Colon (tissue), 2 donors: Measurements from ENCODE around the gene RETREG3.
A peak's percentile ranks its signal among the peaks of the same experiment; 100 is the strongest.
"Not testable (repeated sequence)": the region's sequence is repeated elsewhere in the genome, so short reads cannot be mapped to it uniquely, and the experiment has no call there.

ENCODE experiments used
- FAIRE-seq: peaks from 2 replicates; lab custom pipeline; 2012; peaks lifted over from hg19 to GRCh38; lab: Jason Lieb, UNC
- donor health status: control.
- donor health status: control.

Gene RETREG3, protein sequence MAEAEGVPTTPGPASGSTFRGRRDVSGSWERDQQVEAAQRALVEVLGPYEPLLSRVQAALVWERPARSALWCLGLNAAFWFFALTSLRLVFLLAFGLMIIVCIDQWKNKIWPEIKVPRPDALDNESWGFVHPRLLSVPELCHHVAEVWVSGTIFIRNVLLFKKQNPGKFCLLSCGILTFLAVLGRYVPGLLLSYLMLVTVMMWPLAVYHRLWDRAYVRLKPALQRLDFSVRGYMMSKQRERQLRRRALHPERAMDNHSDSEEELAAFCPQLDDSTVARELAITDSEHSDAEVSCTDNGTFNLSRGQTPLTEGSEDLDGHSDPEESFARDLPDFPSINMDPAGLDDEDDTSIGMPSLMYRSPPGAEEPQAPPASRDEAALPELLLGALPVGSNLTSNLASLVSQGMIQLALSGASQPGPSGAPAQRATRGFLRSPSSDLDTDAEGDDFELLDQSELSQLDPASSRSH

DNA sequence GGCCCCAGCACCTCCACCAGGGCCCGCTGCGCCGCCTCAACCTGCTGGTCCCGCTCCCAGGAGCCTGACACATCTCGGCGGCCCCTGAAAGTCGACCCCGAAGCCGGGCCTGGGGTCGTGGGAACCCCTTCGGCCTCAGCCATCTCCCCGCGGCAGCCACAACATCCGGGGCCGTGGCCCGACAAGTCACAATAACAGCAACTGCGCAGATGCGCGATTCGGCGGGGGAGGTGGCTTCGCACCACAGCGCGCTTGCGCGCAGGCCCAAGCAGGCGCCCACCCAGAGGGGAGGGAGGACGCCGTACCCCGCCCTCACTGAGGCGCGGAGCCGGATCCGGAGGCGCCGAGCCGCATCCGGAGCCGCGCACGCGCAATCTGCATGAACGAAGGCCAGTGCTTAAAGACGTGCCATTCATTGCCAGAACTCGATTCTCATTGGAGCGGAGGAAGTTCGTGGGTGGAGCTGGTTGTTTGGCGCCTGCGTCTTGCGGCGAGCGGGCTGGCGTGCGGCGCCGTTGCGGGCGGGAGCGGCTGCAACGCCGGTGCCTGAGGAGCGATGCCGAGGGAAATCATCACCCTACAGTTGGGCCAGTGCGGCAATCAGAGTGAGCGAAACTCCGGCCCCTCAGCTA lies at the start of gene RETREG3, which contains the start of gene TUBG1:
TSS of gene RETREG3 (minus strand) at position 193 of the 632 bp plus-strand sequence. CDS start at position 143, 50 bp downstream.
TSS of gene TUBG1 (plus strand) at position 502 of the 632 bp plus-strand sequence. CDS start at position 557, 55 bp downstream.
- FAIRE-seq: peak; percentile 28

DNA sequence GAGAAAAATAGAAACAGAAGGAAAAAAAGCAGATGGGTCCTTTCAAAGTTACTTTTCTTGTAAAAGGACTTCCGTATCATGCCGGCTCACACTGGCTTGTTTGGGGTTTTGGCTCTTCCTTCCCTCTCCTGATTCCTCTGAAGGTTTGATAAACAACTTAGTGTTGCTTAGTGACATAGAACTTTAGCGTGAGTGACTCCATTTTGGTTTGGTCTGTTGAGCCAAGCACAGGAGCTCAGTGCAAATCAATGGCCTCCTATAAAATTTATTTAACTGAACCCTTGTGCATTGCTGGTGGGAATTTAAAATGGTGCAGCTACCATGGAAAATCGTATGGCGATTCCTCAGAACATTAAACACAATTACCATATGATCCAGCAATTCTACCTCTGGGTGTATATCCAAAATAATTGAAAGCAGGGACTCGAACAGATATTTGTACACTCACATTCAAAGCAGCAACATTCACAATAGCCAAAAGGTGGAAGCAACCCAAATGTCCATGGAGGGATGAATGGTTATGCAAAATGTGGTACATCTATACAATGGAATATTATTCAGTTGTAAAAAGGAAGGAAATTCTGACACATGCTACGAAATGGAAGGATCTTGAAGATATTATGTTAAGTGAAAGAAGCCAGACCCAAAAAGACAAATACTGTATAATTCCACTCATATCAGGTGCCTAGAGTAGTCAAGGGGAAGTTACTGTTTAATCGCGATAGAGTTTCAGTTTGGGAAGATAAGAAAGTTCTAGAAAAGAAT lies 48.8 kb upstream of the RETREG3 start:
- no peak for FAIRE-seq

DNA sequence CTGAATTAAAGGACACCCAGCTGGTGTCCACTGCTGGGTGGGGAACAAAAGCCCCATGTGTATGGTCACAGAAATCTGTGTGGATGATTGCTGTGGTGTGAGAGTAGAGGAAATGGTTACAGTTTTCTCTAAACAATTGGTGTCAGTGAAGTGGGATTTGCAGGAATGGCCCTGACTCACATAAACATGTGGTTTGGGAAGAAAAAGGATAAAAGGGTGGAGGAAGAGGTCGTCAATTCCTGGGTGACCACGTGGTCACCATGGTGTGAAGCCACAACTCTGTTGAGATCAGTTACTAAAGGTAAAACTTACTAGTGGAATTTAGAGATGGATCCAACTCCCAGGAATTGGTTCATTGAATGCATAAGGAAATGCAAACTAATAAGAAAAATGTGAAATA lies 46.4 kb upstream of the RETREG3 start:
- FAIRE-seq: no peak

DNA sequence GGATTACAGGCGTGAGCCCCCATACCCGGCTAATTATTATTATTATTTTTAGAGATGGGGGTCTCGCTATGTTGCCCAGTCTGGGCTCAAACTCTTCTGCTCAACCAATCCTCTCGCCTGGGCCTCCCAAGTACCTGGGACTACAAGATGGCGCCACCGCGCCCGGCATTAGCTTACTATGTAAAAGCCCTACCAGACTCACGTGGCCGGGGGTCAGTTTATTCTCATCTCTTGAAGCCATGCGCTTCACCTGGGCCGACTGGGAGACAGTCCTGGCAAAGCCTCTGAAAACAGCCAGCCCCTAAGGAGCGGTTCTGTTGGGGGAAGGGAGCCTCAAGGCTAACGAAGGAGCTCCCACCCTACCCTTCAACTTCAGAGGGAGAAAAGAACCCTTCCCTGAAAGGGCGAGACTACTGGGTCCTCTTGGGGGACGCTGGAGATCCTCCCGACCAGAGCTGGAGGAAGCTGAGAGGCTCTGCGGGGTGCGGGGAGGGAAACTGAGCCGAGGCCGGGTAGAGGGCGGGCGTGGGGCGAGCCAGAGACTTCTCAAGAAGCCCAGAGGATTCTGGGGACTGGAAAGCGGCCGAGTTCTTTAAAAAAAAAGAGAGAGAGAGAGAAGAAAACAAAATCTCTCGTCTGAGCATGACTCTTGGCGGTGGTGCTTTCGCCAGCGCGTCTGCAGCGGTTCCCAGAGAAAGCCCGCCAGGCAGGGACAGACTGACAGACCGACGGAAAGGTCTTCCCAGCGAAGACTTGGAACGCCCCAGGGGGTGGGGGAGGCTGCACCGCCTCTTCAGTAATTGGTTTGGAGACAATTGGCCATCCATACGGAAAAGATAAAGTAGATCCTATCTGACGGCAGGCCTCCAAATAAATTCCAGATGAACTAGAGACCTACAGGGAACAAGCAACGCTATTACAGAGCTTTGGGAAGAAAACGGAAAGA lies 44.3 kb upstream of the RETREG3 start:
- no peak for FAIRE-seq

DNA sequence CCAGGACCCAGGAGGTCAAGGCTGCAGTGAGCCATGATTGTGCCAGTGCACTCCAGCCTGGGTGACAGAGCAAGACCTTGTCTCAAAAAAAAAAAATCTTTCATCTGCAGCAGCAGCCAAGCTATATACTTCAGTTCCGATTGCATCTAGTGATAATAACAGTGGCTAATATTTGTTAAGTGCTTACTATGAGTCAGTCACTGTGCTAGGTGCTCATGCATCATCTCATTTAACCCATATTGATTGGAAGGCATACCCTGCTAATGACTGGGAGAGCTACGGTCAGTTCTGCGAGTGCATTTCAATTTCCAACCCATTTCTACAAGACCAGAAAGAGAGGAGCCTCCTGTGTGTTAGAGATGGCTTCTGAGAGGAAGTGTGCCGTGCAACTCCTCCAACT lies 42.2 kb upstream of the RETREG3 start:
- no peak for FAIRE-seq

DNA sequence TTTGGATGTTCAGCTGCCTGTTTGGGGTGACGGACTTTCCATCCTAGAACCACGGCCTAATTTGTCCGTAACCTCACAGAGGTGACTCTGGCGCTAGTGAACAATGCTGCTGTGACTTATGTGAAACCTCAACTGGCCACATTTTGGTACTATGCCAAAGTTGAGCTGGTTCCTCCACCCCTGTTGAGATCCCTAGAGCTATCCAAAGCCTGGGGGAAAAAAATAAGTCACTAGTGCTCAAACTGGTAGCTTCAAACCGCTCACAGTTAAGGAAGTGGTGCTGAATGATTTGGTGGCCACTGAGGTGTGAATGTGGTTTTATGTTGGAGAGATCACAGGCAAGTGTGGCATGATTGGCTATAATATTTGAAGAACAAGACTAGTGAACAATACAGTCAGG lies 38.6 kb upstream of the RETREG3 start:
- no peak for FAIRE-seq

DNA sequence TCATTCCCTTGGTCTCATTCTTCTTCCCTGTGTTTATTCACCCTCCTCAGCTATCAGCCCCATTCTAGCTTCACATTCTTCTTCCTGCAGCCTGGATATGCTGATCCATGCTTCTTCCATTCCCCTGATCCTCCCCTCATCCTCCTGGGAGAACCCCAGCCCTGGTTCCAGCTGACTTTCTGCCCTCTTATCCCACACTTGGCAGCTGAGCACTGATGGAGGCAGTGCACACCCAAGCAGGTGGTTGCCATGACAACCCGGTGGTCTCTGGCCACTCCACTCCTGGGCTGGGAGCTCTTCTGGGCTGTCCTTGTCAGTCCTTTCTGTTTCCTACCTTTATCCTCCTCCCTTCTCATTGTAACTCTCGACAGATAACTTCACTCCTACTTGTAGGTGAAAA lies 33.2 kb upstream of the RETREG3 start:
- no peak for FAIRE-seq

DNA sequence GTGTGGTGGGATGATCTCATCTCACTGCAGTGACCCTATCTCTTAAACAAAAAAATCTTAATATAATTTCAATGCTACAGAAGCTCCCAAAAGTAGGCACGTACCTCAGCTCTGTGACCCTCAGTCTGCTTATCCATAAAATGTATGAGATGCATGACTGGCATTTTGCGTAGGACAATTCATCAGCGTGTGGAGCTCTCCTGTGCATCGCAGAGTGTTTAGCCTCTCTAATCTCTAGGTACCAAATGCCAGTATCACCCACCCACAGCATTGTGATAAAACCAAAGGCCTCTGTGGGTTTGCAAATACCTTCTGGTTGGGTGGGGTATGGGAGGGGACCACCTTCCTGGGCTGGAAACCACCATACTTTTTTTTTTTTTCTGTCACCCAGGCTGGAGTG lies 30.9 kb upstream of the RETREG3 start:
- FAIRE-seq: no peak

DNA sequence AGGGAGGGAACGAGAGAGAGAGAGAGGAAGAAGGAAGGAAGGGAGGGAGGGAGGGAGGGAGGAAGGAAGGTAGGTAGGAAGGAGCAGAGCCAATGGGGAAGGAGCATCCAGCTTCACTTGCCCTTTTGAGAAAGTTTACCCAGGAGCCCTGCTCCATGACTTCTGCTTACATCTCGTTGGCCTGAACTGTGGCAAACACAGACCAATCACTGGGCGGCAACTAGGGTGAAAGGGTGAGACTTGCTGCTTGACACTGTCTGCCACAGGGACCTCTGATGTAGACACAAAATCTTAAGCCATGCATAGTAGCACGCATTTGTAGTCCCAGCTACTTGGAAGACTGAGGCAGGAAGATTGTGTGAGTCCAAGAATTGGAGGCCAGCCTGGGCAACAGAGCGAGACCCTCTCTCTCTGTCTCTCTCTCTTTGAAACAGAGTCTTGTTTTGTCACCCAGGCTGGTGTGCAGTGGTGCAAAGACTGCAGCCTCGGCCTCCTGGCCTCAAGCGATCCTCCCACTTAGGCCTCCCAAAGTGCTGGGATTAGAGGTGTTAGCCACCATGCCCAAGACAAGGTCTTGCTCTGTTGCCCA lies 30.4 kb upstream of the RETREG3 start:
- FAIRE-seq: no peak

DNA sequence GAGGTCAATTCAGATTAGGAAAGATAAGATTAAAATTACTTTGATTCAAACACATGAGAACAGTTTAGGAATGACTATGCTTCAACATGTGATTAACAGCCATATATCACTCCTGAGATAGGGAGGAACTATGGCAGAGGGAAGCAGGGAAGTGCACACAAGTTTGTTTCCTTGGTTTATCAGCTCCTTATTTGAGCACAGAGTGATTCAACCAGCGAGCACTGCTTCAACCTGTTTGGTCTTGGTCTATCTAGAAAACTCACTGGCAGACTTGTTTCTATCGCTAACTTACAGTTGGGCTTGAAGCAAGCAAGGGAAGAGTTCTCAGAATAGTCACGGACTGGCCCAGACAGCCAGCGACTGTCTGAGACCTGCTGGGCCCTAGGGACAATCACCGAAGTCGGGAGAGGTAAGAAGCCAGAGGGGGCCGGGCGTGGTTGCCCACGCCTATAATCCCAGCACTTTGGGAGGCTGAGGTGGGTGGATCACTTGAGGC lies 23.8 kb upstream of the RETREG3 start:
- no peak for FAIRE-seq

DNA sequence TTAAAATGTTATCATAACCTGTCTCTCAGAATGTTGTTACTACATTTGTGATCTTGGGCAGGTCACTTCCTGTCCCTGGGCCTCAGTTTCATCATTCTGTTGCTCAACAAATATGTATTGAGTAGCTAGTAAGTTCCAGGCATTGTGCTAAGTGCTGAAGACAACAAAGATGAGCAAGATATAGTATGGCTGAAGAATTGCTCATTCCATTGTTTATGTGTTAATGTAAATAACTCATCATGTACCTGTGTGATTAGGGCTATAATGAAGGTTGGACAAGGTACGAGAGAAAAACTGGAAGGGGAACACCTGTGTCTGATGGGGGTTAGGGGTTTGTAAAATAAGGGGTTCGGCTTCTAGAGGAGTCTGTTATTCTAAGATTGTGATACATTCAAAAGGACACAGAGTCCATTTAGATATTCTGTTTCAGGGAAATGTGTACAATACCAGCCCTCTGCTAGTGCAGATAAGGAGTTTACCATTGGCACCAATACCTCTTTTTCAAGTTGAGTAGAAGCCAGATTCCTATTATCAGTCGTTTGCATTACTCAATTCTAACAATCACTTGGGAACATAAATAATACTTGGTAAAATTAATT lies 20.3 kb upstream of the RETREG3 start:
- FAIRE-seq: no peak

DNA sequence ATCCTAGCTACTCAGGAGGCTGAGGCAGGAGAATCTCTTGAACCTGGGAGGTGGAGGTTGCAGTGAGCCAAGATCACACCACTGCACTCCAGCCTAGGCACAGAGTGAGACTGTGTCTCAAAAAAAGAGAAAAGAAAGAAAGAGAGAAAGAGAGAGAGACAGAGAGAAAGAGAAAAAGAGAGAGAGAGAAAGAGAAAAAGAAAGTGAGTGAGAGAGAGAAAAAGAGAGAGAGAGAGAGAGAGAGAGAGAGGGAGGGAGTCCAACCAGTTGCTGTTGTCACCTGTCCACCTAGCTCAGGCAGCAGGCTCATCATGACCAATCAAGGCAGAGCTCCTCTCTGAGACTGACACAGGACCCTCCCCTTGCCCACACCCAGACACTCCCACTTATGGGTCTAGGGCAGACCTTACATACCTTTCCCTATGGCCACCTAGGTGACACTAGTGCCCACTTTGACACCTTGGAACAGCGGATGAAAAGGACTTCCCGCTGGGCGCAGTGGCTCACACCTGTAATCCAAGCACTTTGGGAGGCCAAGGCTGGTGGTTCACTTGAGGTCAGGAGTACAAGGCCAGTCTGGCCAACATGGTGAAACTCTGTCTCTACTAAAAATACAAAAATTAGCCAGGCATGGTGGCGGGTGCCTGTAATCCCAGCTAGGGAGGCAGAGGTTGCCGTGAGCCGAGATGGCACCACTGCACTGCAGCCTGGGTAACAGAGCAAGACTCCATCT lies 18.0 kb upstream of the RETREG3 start:
- FAIRE-seq: not testable (repeated sequence)

DNA sequence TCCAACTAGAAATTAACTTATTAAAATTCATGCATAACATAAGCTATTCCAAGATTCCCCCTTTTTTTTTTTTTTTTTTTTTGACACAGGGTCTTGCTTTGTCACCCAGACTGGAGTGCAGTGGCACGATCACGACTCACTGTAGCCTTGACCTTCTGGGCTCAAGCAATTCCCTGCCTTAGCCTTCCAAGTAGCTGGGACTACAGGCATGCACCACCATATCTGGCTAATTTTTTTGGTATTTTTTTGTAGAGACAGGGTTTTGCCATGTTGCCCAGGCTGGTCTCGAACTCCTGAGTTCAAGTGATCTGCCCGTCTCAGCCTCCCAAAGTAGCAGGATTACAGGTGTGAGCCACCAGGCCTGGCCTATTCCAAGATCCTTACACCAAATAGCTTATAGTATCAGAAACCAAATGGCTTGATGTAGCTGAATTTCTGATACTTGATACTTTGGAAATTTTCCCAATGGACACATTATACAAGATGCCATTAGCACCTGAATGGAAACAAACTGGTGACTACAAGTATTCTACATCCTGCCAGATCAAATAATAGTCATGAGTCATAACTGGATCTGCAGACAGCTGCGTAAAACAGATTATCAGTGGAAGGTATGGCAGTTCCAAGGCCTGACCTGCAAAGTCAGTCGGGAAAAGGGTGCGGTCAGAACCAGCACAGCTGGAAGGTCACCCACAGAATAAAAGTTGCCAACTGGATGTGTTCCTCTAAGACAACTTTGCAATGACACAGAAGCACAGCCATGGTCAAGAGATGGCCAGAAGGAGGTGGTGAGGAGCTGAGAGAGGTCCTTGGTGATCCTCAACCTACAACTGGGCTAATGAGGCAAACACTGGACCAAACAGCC lies 14.8 kb upstream of the RETREG3 start:
- no peak for FAIRE-seq

DNA sequence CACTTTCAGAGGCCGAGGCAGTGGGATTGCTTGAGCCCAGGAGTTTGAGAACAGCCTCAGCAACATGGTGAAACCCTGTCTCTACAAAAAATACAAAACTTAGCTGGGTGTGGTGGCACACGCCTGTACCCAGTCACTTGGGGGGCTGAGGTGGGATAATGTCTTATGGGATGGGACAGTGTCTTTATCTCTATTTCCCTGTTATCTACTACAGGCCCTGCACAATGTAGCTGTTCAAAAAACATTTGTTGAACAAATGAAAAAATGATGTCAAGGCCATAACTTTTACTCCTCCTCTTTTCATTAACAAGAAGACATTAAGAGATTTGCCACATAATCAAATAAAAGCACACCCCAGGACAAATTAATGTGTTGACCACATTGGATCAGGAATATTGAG lies 14.1 kb upstream of the RETREG3 start:
- no peak for FAIRE-seq

DNA sequence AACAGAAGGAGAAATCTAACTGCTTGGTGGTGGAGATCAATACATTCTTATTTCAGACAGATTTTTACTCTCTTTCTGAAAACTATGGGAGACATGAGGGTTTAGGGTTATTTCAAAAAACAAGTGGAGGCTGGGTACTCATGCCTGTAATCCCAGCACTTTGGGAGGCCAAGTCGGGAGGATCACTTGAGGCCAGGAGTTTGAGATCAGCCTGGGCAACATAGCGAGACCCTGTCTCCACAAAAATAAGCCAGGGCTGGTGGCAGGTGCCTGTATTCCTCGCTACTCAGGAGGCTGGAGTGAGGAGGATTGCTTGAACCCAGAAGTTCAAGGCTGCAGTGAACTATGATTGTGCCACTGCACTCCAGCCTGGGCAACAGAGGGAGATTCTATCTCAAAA lies 12.8 kb upstream of the RETREG3 start:
- not testable (repeated sequence) for FAIRE-seq

DNA sequence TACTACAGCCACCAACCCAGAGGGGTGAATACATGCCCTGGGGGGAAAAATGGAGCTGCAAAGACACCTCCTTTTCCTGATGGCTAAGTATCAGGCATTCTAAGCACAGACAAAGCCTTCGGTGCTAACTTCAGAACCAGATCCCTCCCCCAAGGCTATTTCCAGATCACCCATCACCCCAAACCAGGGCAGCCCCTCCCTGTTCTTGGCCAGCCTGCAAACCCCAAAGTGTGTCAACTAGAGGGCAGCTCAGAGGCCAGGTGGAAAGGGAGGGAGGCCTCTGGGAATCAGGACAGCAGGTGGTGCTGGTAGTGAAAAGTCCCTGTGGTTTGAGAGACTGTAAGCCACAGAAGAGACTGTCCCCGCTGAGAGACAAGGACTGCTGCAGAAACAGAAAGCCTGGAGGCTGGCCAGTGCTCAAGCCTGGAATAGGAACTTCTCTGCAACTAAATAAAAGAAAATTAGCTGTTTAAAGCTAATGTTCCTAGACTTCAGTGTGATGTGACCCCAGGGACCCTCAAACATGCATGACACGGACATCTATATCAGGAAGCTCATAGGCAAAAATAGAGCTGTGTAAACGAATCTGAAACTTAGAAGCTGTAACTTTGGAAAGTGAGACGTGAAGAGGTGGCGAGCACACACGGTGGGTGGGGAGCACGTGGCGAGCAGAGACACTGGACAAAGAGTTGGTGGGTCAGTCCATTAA lies 9.4 kb upstream of the RETREG3 start:
- FAIRE-seq: no peak

DNA sequence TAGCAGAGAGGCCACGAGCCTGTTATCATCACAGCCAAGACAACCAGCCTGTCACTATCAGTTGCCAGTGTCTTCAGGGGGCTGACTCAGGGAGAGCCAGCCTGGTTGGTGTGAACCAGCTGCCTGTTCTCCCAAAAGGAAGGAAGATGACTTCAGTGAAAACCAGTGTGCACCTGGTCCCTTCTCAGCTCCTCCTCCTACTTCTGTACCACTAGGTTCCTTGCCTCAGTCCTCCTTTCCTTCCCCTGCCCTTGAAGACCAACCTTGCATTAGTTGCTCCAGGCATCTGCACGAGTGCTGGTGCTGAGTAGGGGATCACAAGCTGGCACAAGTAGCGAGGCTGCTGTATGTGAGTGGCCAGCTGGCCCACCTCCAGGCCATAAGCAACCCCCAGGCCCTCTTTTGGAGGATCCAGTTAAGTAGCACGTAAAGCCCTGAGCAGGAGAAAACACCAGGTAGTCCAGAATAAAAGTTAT lies 8.8 kb upstream of the RETREG3 start:
- no peak for FAIRE-seq

DNA sequence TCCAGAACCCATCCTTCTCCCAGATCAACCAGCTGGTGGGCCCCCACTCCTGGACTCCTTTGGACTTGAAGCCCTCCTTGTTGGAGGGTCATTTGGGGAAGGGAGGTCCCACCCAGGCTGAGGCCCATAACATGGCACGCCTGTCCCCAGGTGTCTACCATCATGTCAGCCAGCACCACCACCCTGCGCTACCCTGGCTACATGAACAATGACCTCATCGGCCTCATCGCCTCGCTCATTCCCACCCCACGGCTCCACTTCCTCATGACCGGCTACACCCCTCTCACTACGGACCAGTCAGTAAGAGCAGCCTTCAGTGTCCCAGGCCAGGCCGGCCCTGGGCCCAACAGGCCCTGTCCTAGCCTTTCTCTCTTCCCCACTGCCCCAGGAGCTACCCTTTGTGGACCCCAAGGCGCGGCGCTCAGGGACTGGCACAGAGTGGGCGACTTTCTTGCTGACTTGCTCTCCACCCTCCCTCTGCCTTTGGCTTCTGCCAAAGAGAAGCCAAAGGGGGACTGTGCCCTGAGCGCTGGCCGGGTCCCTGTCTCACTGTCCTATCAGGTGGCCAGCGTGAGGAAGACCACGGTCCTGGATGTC lies 4.6 kb upstream of the RETREG3 start:
- FAIRE-seq: no peak
